ENCODE data around the gene FAM222A.

FAM222A gene

GRCh38 chr12:109735051-109735521, 21.5 kb downstream of the FAM222A start:
- DNase-seq (ENCODE audit: low spot score), result no peak
- in situ Hi-C loops (cut with MboI; ENCODE audit: low pct_unique_long_range_greater_than_20kb, low sequenced_read_pairs, unreplicated experiment), result no loop called here
- TF ChIP-seq, protein P1, sequence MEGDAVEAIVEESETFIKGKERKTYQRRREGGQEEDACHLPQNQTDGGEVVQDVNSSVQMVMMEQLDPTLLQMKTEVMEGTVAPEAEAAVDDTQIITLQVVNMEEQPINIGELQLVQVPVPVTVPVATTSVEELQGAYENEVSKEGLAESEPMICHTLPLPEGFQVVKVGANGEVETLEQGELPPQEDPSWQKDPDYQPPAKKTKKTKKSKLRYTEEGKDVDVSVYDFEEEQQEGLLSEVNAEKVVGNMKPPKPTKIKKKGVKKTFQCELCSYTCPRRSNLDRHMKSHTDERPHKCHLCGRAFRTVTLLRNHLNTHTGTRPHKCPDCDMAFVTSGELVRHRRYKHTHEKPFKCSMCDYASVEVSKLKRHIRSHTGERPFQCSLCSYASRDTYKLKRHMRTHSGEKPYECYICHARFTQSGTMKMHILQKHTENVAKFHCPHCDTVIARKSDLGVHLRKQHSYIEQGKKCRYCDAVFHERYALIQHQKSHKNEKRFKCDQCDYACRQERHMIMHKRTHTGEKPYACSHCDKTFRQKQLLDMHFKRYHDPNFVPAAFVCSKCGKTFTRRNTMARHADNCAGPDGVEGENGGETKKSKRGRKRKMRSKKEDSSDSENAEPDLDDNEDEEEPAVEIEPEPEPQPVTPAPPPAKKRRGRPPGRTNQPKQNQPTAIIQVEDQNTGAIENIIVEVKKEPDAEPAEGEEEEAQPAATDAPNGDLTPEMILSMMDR (IDR thresholded peaks at IDR 0.05; ENCODE audit: extremely low read depth, insufficient read depth, missing control alignments), result no peak

GRCh38 chr12:109735825-109736551, 22.4 kb downstream of the FAM222A start:
- TF ChIP-seq, protein P1 (IDR thresholded peaks at IDR 0.05; ENCODE audit: extremely low read depth, insufficient read depth, missing control alignments), result no peak
- in situ Hi-C loops (cut with MboI; ENCODE audit: low pct_unique_long_range_greater_than_20kb, low sequenced_read_pairs, unreplicated experiment), result no loop called here
- no peak for DNase-seq (ENCODE audit: low spot score)

GRCh38 chr12:109736552-109737108, 23.0 kb downstream of the FAM222A start:
- no peak for DNase-seq (ENCODE audit: low spot score)
- in situ Hi-C loops (cut with MboI; ENCODE audit: low pct_unique_long_range_greater_than_20kb, low sequenced_read_pairs, unreplicated experiment), result no loop called here

DNA sequence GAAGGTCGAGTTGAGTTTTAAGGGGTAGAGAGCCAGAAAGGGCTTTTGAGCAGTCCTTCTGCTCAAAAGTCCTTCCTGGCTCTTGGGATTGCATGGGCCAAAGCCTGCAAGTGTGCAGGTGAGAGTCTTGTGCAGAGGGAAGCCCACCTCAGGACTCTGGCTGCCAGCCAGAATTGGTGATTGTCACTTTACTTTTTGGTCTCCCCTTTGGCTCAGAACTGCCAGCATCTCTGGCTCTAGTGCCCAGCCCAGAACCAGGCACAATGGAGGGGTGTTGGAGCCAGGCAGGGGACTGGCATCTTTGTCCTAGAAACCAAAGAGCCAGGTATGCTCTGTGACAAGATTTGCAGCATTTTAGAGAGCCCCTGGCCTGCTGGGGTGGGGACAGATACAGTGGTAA, 23.5 kb downstream of the FAM222A start:
- TF ChIP-seq, protein P1 (IDR thresholded peaks at IDR 0.05; ENCODE audit: extremely low read depth, insufficient read depth, missing control alignments), result no peak
- in situ Hi-C loops (cut with MboI; ENCODE audit: low pct_unique_long_range_greater_than_20kb, low sequenced_read_pairs, unreplicated experiment), result no loop called here
- DNase-seq (ENCODE audit: low spot score), result no peak

More at GRCh38 chr12:109736552-109737108, 23.0 kb downstream of the FAM222A start:
- TF ChIP-seq, protein P1 (IDR thresholded peaks at IDR 0.05; ENCODE audit: extremely low read depth, insufficient read depth, missing control alignments), result no peak

DNA sequence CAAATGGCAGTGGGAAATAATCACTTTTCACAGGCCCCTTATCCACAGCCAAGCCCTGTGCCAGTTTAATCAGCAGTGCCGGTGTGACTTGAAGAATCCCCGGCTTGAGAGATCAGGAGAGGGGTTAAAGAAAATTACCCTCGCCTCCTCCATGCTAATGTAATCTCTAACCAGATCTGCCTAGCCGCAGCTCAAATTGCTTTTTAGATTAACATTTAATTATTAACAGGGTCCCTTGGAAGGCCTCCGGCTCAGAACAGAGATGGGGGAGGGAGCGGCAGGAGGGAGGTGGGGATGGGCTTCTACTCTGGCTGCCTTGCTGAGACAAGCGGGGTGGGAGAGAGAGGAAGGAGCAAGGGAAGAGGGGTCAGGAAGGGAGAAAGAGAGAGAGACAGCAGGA, 24.0 kb downstream of the FAM222A start:
- TF ChIP-seq, protein P1 (IDR thresholded peaks at IDR 0.05; ENCODE audit: extremely low read depth, insufficient read depth, missing control alignments), result no peak
- DNase-seq (ENCODE audit: low spot score), result no peak
- in situ Hi-C loops (cut with MboI; ENCODE audit: low pct_unique_long_range_greater_than_20kb, low sequenced_read_pairs, unreplicated experiment), result no loop called here

DNA sequence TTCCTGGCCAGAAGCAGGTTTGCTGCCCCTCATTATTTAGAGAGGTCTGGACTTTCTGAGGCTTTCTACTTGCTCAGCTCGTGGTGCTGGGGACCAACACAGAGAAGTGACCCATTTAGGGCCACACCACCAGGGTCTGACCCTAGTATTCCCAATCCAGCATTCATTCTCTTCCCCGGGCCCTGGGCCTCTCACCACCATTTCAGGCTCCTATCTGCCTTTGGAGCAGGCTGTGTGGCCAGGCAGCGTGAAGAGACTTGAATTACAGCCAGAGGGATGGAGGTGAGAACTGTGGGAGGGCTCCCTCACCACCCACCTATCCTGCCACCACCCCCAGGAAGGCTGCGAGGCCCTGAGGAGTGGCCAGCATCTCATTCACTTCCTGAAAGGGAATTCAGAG, 24.6 kb downstream of the FAM222A start:
- DNase-seq (ENCODE audit: low spot score), result no peak
- in situ Hi-C loops (cut with MboI; ENCODE audit: low pct_unique_long_range_greater_than_20kb, low sequenced_read_pairs, unreplicated experiment), result no loop called here
- TF ChIP-seq, protein P1 (IDR thresholded peaks at IDR 0.05; ENCODE audit: extremely low read depth, insufficient read depth, missing control alignments), result no peak

Data from GM13977 (cell line).